ENCODE measurements around the gene HDDC2. TPM values are rescaled to one million over a fixed set of nuclear protein-coding genes. Genes with fewer than 3 reads are reported as not detected.

HDDC2 gene
- total and polyA plus RNA-seq, 2 donors from 2014 or later = 69.8 to 161 TPM

Other genes starting within 250 kb of the HDDC2 start
- gene TPD52L1, start 148.2 kb downstream of the HDDC2 start, total RNA-seq = 69.1 TPM
- gene TPD52L1, start 148.2 kb downstream of the HDDC2 start, polyA plus RNA-seq (ENCODE audit: insufficient read depth, low read depth, low replicate concordance) = 91.1 TPM

Measured in kidney (tissue), 2 donors.